GM12878 (cell line): ENCODE data around the gene COQ9. TPM values are rescaled to one million over a fixed set of nuclear protein-coding genes. Genes with fewer than 3 reads are reported as not detected.
A peak's percentile ranks its signal among the peaks of the same experiment; 100 is the strongest.

Experiments used
- ATAC-seq: fragments of 200-7000 bp; cut with Tn5 transposase; 3 replicates; pipeline ENCODE4 v1.9.1; 2020; ENCODE audit warnings: mild to moderate bottlenecking, moderate library complexity
- BruUV-seq: library from RNA; stranded (reverse); fragments of 400-500 nt; replicated peaks from 2 replicates; lab custom pipeline; 2021; lab: Mats Ljungman, UMichigan
- CTCF ChIA-PET: fragments of 300-600 bp; sonication (Branson Sonifier 250); formaldehyde crosslinking; extraction: SDS; loops from one replicate; lab custom pipeline; 2021; ENCODE audit warnings: inconsistent platforms; lab: Yijun Ruan, JAX
- POLR2A ChIA-PET: fragments of 350-600 bp; formaldehyde crosslinking; extraction: SDS; loops from one replicate; lab custom pipeline; 2021; ENCODE audit warnings: inconsistent platforms; lab: Charles Lee
- RAD21 ChIA-PET: fragments of 300-600 bp; sonication (Branson Sonifier 250); formaldehyde crosslinking; loops from one replicate; lab custom pipeline; 2023; ENCODE audit warnings: antibody characterized with exemption; ENCODE audit not compliant: unreplicated experiment; lab: Charles Lee
- SMC1A ChIA-PET: fragments of 300-600 bp; sonication (Branson Sonifier 250); formaldehyde crosslinking; loops from one replicate; lab custom pipeline; 2023; ENCODE audit not compliant: unreplicated experiment, uncharacterized antibody; lab: Charles Lee
- DNase-seq: peaks from one replicate; pipeline ENCODE4 v3.0.0-alpha.2; 2011; ENCODE audit warnings: low read depth, low spot score
- FAIRE-seq: peaks from 3 replicates; lab custom pipeline; 2011; peaks lifted over from hg19 to GRCh38; lab: Jason Lieb, UNC
- H2AFZ ChIP-seq: 2 replicates; pipeline ENCODE4 v1.6.0; 2011; ENCODE audit warnings: low read depth, low read length, control low read depth; ENCODE audit not compliant: control insufficient read depth
- H3K27ac ChIP-seq: 2 replicates; pipeline ENCODE4 v1.5.1; 2011; ENCODE audit warnings: control low read depth; ENCODE audit not compliant: control insufficient read depth, insufficient read depth
- H3K27me3 ChIP-seq, 2 experiments: replicated peaks in 1 of 2; 2 replicates each; pipeline versions ENCODE4 v1.6.0 to v1.6.1; 2011; ENCODE audit warnings: low read length in 1 of 2; ENCODE audit not compliant: control insufficient read depth in 2 of 2, insufficient read depth in 2 of 2
- H3K36me3 ChIP-seq, 2 experiments: 2 replicates each; pipeline ENCODE4 v1.5.1; 2011; ENCODE audit warnings: low read length in 1 of 2; ENCODE audit not compliant: control insufficient read depth in 2 of 2, insufficient read depth in 2 of 2
- H3K4me1 ChIP-seq: 2 replicates; pipeline ENCODE4 v1.6.1; 2011; ENCODE audit warnings: mild to moderate bottlenecking, low read length, moderate library complexity, mixed read lengths; ENCODE audit not compliant: control insufficient read depth, insufficient read depth
- H3K4me2 ChIP-seq: 2 replicates; pipeline ENCODE4 v1.6.0; 2011; ENCODE audit warnings: control low read depth; ENCODE audit not compliant: control insufficient read depth, insufficient read depth
- H3K4me3 ChIP-seq: fragments of 200-600 bp; sonication (generic); 2 replicates; pipeline ENCODE4 v1.5.1; 2016
- H3K79me2 ChIP-seq: 2 replicates; pipeline ENCODE4 v1.6.0; 2011; ENCODE audit warnings: low read length; ENCODE audit not compliant: control insufficient read depth, insufficient read depth
- H3K9ac ChIP-seq: 2 replicates; pipeline ENCODE4 v1.8.0; 2011; ENCODE audit warnings: low read length, control low read depth, mixed read lengths; ENCODE audit not compliant: control insufficient read depth, insufficient read depth
- H3K9me3 ChIP-seq: replicated peaks from 3 replicates; pipeline ENCODE4 v1.5.1; 2011; ENCODE audit warnings: mild to moderate bottlenecking, low read length; ENCODE audit not compliant: control insufficient read depth, insufficient read depth
- H4K20me1 ChIP-seq: 2 replicates; pipeline ENCODE4 v1.6.0; 2011; ENCODE audit not compliant: control insufficient read depth, insufficient read depth
- ATF7 ChIP-seq: fragments of 450-650 bp; IDR thresholded peaks from 2 replicates; pipeline ENCODE4 v1.6.1; 2016; ENCODE audit warnings: low read depth, mild to moderate bottlenecking
- BCL11A ChIP-seq: IDR thresholded peaks from 2 replicates; pipeline ENCODE4 v1.6.1; 2011; ENCODE audit warnings: low read depth, low read length
- CREM ChIP-seq: IDR thresholded peaks from 2 replicates; pipeline ENCODE4 v1.6.1; 2014; ENCODE audit warnings: antibody characterized with exemption, low read depth
- DPF2 ChIP-seq: fragments of 450-650 bp; IDR thresholded peaks from 2 replicates; pipeline ENCODE4 v1.6.1; 2017; ENCODE audit warnings: mild to moderate bottlenecking
- EED ChIP-seq: sonication (generic); IDR thresholded peaks from 2 replicates; pipeline ENCODE4 v1.6.1; 2016; ENCODE audit warnings: antibody characterized with exemption, low read depth
- ETV6 ChIP-seq, 2 experiments: fragments of 450-650 bp in 1 of 2; IDR thresholded peaks in 1 of 2; conservative IDR thresholded peaks in 1 of 2; 2 replicates each; pipeline ENCODE4 v1.6.1; 2014; ENCODE audit warnings: antibody characterized with exemption in 1 of 2, borderline replicate concordance in 1 of 2, low read depth in 1 of 2, mild to moderate bottlenecking in 1 of 2, moderate library complexity in 1 of 2
- GATAD2B ChIP-seq: fragments of 450-650 bp; conservative IDR thresholded peaks from 2 replicates; pipeline ENCODE4 v1.6.1; 2017; ENCODE audit warnings: low read depth, mild to moderate bottlenecking, moderate library complexity
- HCFC1 ChIP-seq: fragments of 150-350 bp; IDR thresholded peaks from 2 replicates; pipeline ENCODE4 v1.6.1; 2014; ENCODE audit warnings: low read length
- IKZF1 ChIP-seq: fragments of 450-650 bp; conservative IDR thresholded peaks from 2 replicates; pipeline ENCODE4 v1.6.1; 2017; ENCODE audit warnings: antibody characterized with exemption, mild to moderate bottlenecking
- IKZF2 ChIP-seq, 2 experiments: fragments of 450-650 bp; IDR thresholded peaks; 2 replicates each; pipeline ENCODE4 v1.6.1; 2017; ENCODE audit warnings: mild to moderate bottlenecking in 2 of 2, moderate library complexity in 2 of 2
- IRF4 ChIP-seq: IDR thresholded peaks from 2 replicates; pipeline ENCODE4 v1.6.1; 2011; ENCODE audit warnings: low read depth, low read length
- MTA3 ChIP-seq: IDR thresholded peaks from 2 replicates; pipeline ENCODE4 v1.6.1; 2012; ENCODE audit warnings: low read length, inconsistent platforms, borderline replicate concordance
- MXI1 ChIP-seq: fragments of 150-350 bp; IDR thresholded peaks from 2 replicates; pipeline ENCODE4 v1.6.1; 2011; ENCODE audit warnings: low read depth, mild to moderate bottlenecking, inconsistent platforms, low read length, improper control_type of control experiment
- PAX5 ChIP-seq: IDR thresholded peaks from 2 replicates; pipeline ENCODE4 v1.6.1; 2011; ENCODE audit warnings: low read depth, low read length, borderline replicate concordance
- POU2F2 ChIP-seq: IDR thresholded peaks from 3 replicates; pipeline ENCODE4 v1.6.1; 2011; ENCODE audit warnings: low read depth, mild to moderate bottlenecking, low read length, borderline replicate concordance
- SPI1 ChIP-seq: IDR thresholded peaks from 2 replicates; pipeline ENCODE4 v1.6.1; 2011; ENCODE audit warnings: low read depth, mild to moderate bottlenecking, low read length, moderate library complexity, borderline replicate concordance; ENCODE audit not compliant: insufficient read depth
- TCF12 ChIP-seq: IDR thresholded peaks from 2 replicates; pipeline ENCODE4 v1.6.1; 2011; ENCODE audit warnings: low read depth, mild to moderate bottlenecking, low read length
- TCF3 ChIP-seq: IDR thresholded peaks from 2 replicates; pipeline ENCODE4 v1.6.1; 2012; ENCODE audit warnings: low read depth, mild to moderate bottlenecking, low read length, borderline replicate concordance; ENCODE audit not compliant: insufficient read depth
- WRNIP1 ChIP-seq: IDR thresholded peaks from 2 replicates; pipeline ENCODE4 v1.6.1; 2011; ENCODE audit warnings: low read depth, low read length, improper control_type of control experiment, borderline replicate concordance
- ZBTB11 ChIP-seq: fragments of 450-650 bp; formaldehyde crosslinking; IDR thresholded peaks from 2 replicates; pipeline ENCODE4 v1.5.0; 2022; ENCODE audit warnings: mild to moderate bottlenecking, missing genetic modification characterization
- ZNF24 ChIP-seq: fragments of 450-650 bp; IDR thresholded peaks from 2 replicates; pipeline ENCODE4 v1.6.1; 2017; ENCODE audit warnings: antibody characterized with exemption, mild to moderate bottlenecking
- WGBS: methylation state at CpG from one replicate; pipeline ENCODE4 v1.1.6; 2016; ENCODE audit warnings: low lambda C conversion rate; ENCODE audit not compliant: insufficient replicate concordance, insufficient coverage; ENCODE audit errors: missing lambda C conversion rate; 5-methylcytosine and 5-hydroxymethylcytosine counted together
- in situ Hi-C: fragments of 300-500 bp; cut with MboI; formaldehyde crosslinking; loops from 9 replicates; pipeline ENCODE4 v1.14.3; 2018; ENCODE audit warnings: mixed read lengths
- intact Hi-C: fragments of 100-400 bp; cut with micrococcal nuclease; formaldehyde crosslinking; loops from one replicate; pipeline ENCODE4 v1.14.2; 2022; ENCODE audit not compliant: unreplicated experiment
- polyA plus RNA-seq, 11 experiments: library from polyadenylated mRNA; depleted of rRNA in 4 of 11; unstranded in 6 of 11; stranded (reverse) in 5 of 11; fragments of >200 nt; fragmentation: Nextera tagmentation in 4 of 11; fragmentation: Illumina TruSeq in 1 of 11; extraction: Ambion mirVana in 4 of 11; extraction: Trizol in 1 of 11; gene quantifications; 1 replicate in 1 of 11; 2 replicates in 10 of 11; pipeline versions ENCODE4 v1.2.1 to v1.2.3, GENCODE V29; 2011 to 2016; ENCODE audit warnings: inconsistent platforms in 2 of 11, missing spikeins in 2 of 11, low read depth in 1 of 11
- total RNA-seq, 4 experiments: library from RNA; depleted of rRNA in 3 of 4; stranded (reverse); fragments of >200 nt in 3 of 4; fragmentation: Illumina TruSeq in 1 of 4; extraction: Trizol in 1 of 4; gene quantifications; 2 replicates each; pipeline versions ENCODE4 v1.2.1 to v1.2.3, GENCODE V29; 2013 to 2021
- TF ChIP-seq, protein P1 (sequence below): IDR thresholded peaks from 2 replicates; pipeline ENCODE4 v1.6.1; 2012; ENCODE audit warnings: low read depth, low read length, improper control_type of control experiment

COQ9 gene
- total and polyA plus RNA-seq, 10 of the 15 experiments (the other 5 are each of a cell fraction or from before 2014, with no cell fraction given), result 24.1 to 79.7 (median 50.1) TPM

- ATAC-seq (peak; percentile 72), FAIRE-seq (peak; percentile 96), DNase-seq (peak; percentile 52)
- Histone ChIP-seq H3K4me1 (peaks cover 51% of the 10 kb centered on the region), H3K9me3 (no peaks in the 10 kb centered on the region), H3K9ac (no peak overlapping the region), H2AFZ (no peak overlapping the region), H3K79me2 (no peaks in the 10 kb centered on the region), H4K20me1 (no peaks in the 10 kb centered on the region), H3K27me3 (no peaks in the 10 kb centered on the region), H3K36me3 (no peaks in the 10 kb centered on the region), H3K27ac (peak overlapping the region; percentile 42; the same call in 1 of the 2 replicates), H3K4me3 (no peak overlapping the region), H3K4me2 (peak overlapping the region; percentile 65)
- ChIA-PET CTCF (interaction anchor here (0.8 to 14.6 kb wide), 14 partner anchors 9 to 111 kb away, joined by 3 to 632 read pairs (median 4); no protein-coding TSS in a partner anchor), POLR2A (interaction anchor here (0.9 to 1.9 kb wide), 5 partner anchors 12 to 57 kb away, joined by 3 to 13 read pairs (median 7); no protein-coding TSS in a partner anchor), SMC1A (interaction anchor here (0.7 to 4.5 kb wide), 15 partner anchors 9 to 111 kb away, joined by 3 to 93 read pairs (median 4); partner anchors contain the start of gene CCL17), RAD21 (interaction anchor here (0.7 to 6.9 kb wide), 21 partner anchors 9 to 188 kb away, joined by 3 to 87 read pairs (median 5); partner anchors contain the start of genes CCL17 and CX3CL1)
- 0% methylated on average over 5 of the region's 5 CpGs for WGBS
- in situ Hi-C loops, result no loop called here
- no TSS peak for BruUV-seq
- intact Hi-C loops, result loop anchor here (2.0 kb wide), 1 partner anchor 25 kb away; no protein-coding TSS in a partner anchor
- TF ChIP-seq IKZF2 (IDR thresholded peaks at IDR 0.05) (peak; percentile 63 to 76; a peak in 3 of 4 replicates), EED (peak; percentile 80), IRF4 (peak; percentile 48), ATF7 (0 out of 2 replicates have a peak, but pooled peaks have one; percentile 12), SPI1 (peak; percentile 85), TCF3 (peak; percentile 76; the same call in 1 of the 2 replicates), WRNIP1 (no peak), GATAD2B (peak; percentile 19; the same call in 1 of the 2 replicates), CREM (peak; percentile 55; the same call in 1 of the 2 replicates), ETV6 (conservative IDR thresholded peaks at IDR 0.05 in 1 of 2, IDR thresholded peaks at IDR 0.05 in 1 of 2; ENCODE audit: borderline replicate concordance in 1 of 2, low read depth in 1 of 2) (peak in 1 of 2 experiments; percentile 64; a peak in 1 of 4 replicates), MTA3 (no peak), TCF12 (peak; percentile 74), HCFC1 (no peak), BCL11A (no peak), DPF2 (peak; percentile 46), ZNF24 (no peak), MXI1 (no peak), PAX5 (peak; percentile 95), POU2F2 (peak; percentile 43; the same call in 1 of the 3 replicates), IKZF1 (peak; percentile 68), ZBTB11 (no peak)
- TF ChIP-seq, protein P1, sequence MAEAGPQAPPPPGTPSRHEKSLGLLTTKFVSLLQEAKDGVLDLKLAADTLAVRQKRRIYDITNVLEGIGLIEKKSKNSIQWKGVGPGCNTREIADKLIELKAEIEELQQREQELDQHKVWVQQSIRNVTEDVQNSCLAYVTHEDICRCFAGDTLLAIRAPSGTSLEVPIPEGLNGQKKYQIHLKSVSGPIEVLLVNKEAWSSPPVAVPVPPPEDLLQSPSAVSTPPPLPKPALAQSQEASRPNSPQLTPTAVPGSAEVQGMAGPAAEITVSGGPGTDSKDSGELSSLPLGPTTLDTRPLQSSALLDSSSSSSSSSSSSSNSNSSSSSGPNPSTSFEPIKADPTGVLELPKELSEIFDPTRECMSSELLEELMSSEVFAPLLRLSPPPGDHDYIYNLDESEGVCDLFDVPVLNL, result no peak
These were observed 34.0 kb upstream of the COQ9 start for GRCh38 chr16:57413301-57413730.
